ENCODE measurements around the gene CKLF. TPM values are rescaled to one million over a fixed set of nuclear protein-coding genes. Genes with fewer than 3 reads are reported as not detected.
"Not testable (repeated sequence)": the region's sequence is repeated elsewhere in the genome, so short reads cannot be mapped to it uniquely, and the experiment has no call there.

The CKLF gene
- total and polyA plus RNA-seq, 7 experiments from 2014 or later: 24.1 to 160 (median 45.9) TPM

- H3K4me3 ChIP-seq (ENCODE audit: low read length): no peak overlapping the region
- intact Hi-C loops (cut with micrococcal nuclease): no loop called here
- ATAC-seq (no peak), DNase-seq (no peak)
- peaks cover 6 to 7% of the 10 kb centered on the region in 2 donors for H3K4me1 ChIP-seq (ENCODE audit: control insufficient read depth in 2 of 2, insufficient read depth in 2 of 2, low read length in 2 of 2)
- POLR2A ChIA-PET: interaction anchor here (0.9 to 2.4 kb wide), 6 partner anchors 8 to 182 kb away, joined by 3 to 16 read pairs (median 5); partner anchors contain the start of genes CMTM2 and CMTM3
- no peaks in the 10 kb centered on the region for H3K36me3 ChIP-seq (ENCODE audit: control insufficient read depth in 2 of 3, insufficient read depth in 3 of 3, low read length in 3 of 3)
- H3K27ac ChIP-seq (ENCODE audit: low read depth, low read length): no peak overlapping the region
- Mint-ChIP-seq H3K36me3 (peaks cover 0 to 2% (median 0%) of the 10 kb centered on the region in 5 donors), H3K4me3 (peak overlapping the region in 4 of 10 donors; percentile 83 to 96 (median 91)), H3K27ac (peak overlapping the region in 4 of 9 donors; percentile 70 to 90 (median 87)), H3K27me3 (peaks cover 0 to 2% (median 0%) of the 10 kb centered on the region in 5 donors), H3K9me3 (peaks cover 0 to 3% (median 0%) of the 10 kb centered on the region in 11 donors), H3K4me1 (peaks cover 24 to 52% (median 39%) of the 10 kb centered on the region in 7 donors)
- CTCF ChIA-PET: interaction anchor here (0.7 to 2.5 kb wide), 10 partner anchors 8 to 277 kb away, joined by 3 to 28 read pairs (median 4); no protein-coding TSS in a partner anchor
- H3K9me3 ChIP-seq (ENCODE audit: control insufficient read depth in 2 of 3, low read length in 3 of 3): no peaks in the 10 kb centered on the region
- H3K27me3 ChIP-seq (ENCODE audit: control insufficient read depth in 2 of 2, insufficient read depth in 2 of 2, low read length in 2 of 2): no peaks in the 10 kb centered on the region
These were observed 38.6 kb downstream of the CKLF start for GRCh38 chr16:66591018-66591417.

GRCh38 chr16:66592241-66592640, 39.9 kb downstream of the CKLF start:
- Histone ChIP-seq H3K27me3 (ENCODE audit: control insufficient read depth in 2 of 2, insufficient read depth in 2 of 2, low read length in 2 of 2) (no peaks in the 10 kb centered on the region), H3K27ac (ENCODE audit: low read depth, low read length) (no peak overlapping the region), H3K4me3 (ENCODE audit: low read length) (no peak overlapping the region), H3K4me1 (ENCODE audit: control insufficient read depth in 2 of 2, insufficient read depth in 2 of 2, low read length in 2 of 2) (peaks cover 6 to 7% of the 10 kb centered on the region in 2 donors), H3K36me3 (ENCODE audit: control insufficient read depth in 2 of 3, insufficient read depth in 3 of 3, low read length in 3 of 3) (no peaks in the 10 kb centered on the region), H3K9me3 (ENCODE audit: control insufficient read depth in 2 of 3, low read length in 3 of 3) (no peaks in the 10 kb centered on the region)
- peaks cover 0 to 3% (median 0%) of the 10 kb centered on the region in 11 donors for H3K9me3 Mint-ChIP-seq
- H3K4me3 Mint-ChIP-seq: no peak overlapping the region
- peaks cover 0 to 2% (median 0%) of the 10 kb centered on the region in 5 donors for H3K27me3 Mint-ChIP-seq
- peaks cover 22 to 56% (median 37%) of the 10 kb centered on the region in 7 donors for H3K4me1 Mint-ChIP-seq
- DNase-seq (no peak), ATAC-seq (no peak)
- POLR2A ChIA-PET: no interaction called here
- H3K36me3 Mint-ChIP-seq: peaks cover 0 to 2% (median 0%) of the 10 kb centered on the region in 5 donors
- intact Hi-C loops (cut with micrococcal nuclease): no loop called here
- CTCF ChIA-PET: no interaction called here
- H3K27ac Mint-ChIP-seq: no peak overlapping the region

GRCh38 chr16:66592814-66593213, 40.4 kb downstream of the CKLF start:
- no peak for ATAC-seq
- CTCF ChIA-PET: no interaction called here
- POLR2A ChIA-PET: no interaction called here

GRCh38 chr16:66594739-66595138, 42.4 kb downstream of the CKLF start:
- H3K4me1 Mint-ChIP-seq: peaks cover 18 to 51% (median 35%) of the 10 kb centered on the region in 7 donors

More at GRCh38 chr16:66592814-66593213, 40.4 kb downstream of the CKLF start:
- Histone ChIP-seq H3K27me3 (ENCODE audit: control insufficient read depth in 2 of 2, insufficient read depth in 2 of 2, low read length in 2 of 2) (no peaks in the 10 kb centered on the region), H3K9me3 (ENCODE audit: control insufficient read depth in 2 of 3, low read length in 3 of 3) (no peaks in the 10 kb centered on the region), H3K4me3 (ENCODE audit: low read length) (no peak overlapping the region), H3K27ac (ENCODE audit: low read depth, low read length) (no peak overlapping the region), H3K36me3 (ENCODE audit: control insufficient read depth in 2 of 3, insufficient read depth in 3 of 3, low read length in 3 of 3) (no peaks in the 10 kb centered on the region), H3K4me1 (ENCODE audit: control insufficient read depth in 2 of 2, insufficient read depth in 2 of 2, low read length in 2 of 2) (peaks cover 6 to 7% of the 10 kb centered on the region in 2 donors)
- no peak for DNase-seq
- Mint-ChIP-seq H3K36me3 (peaks cover 0 to 2% (median 0%) of the 10 kb centered on the region in 5 donors), H3K4me3 (no peak overlapping the region), H3K27ac (no peak overlapping the region), H3K9me3 (peaks cover 0 to 3% (median 0%) of the 10 kb centered on the region in 11 donors), H3K4me1 (peaks cover 21 to 55% (median 36%) of the 10 kb centered on the region in 7 donors), H3K27me3 (peaks cover 0 to 2% (median 0%) of the 10 kb centered on the region in 5 donors)
- intact Hi-C loops (cut with micrococcal nuclease): no loop called here

GRCh38 chr16:66596559-66596958, 44.2 kb downstream of the CKLF start:
- Mint-ChIP-seq H3K9me3 (peaks cover 0 to 11% (median 4%) of the 10 kb centered on the region in 11 donors), H3K4me1 (peaks cover 17 to 50% (median 34%) of the 10 kb centered on the region in 7 donors), H3K27ac (peak overlapping the region in 3 of 9 donors; percentile 66 to 81 (median 66)), H3K36me3 (peaks cover 0 to 11% (median 5%) of the 10 kb centered on the region in 5 donors)
- ChIA-PET CTCF (interaction anchor here (0.7 kb wide), 1 partner anchor 86 kb away, joined by 3 read pairs; no protein-coding TSS in a partner anchor), POLR2A (interaction anchor here (2.6 kb wide), 1 partner anchor 11 kb away, joined by 6 read pairs; no protein-coding TSS in a partner anchor)
- peaks cover 0 to 22% of the 10 kb centered on the region in 2 donors for H3K4me1 ChIP-seq (ENCODE audit: control insufficient read depth in 2 of 2, insufficient read depth in 2 of 2, low read length in 2 of 2)
- H3K36me3 ChIP-seq (ENCODE audit: control insufficient read depth in 2 of 3, insufficient read depth in 3 of 3, low read length in 3 of 3); H3K27ac ChIP-seq (ENCODE audit: low read depth, low read length); H3K27me3 ChIP-seq (ENCODE audit: control insufficient read depth in 2 of 2, insufficient read depth in 2 of 2, low read length in 2 of 2); ATAC-seq; H3K4me3 Mint-ChIP-seq; H3K4me3 ChIP-seq (ENCODE audit: low read length); H3K27me3 Mint-ChIP-seq; DNase-seq; H3K9me3 ChIP-seq (ENCODE audit: control insufficient read depth in 2 of 3, low read length in 3 of 3): not testable (repeated sequence)
- intact Hi-C loops (cut with micrococcal nuclease): loop anchor here in 1 of 2 donors (2.0 kb wide), 1 partner anchor 80 kb away; no protein-coding TSS in a partner anchor

More at GRCh38 chr16:66594739-66595138, 42.4 kb downstream of the CKLF start:
- peaks cover 5 to 17% of the 10 kb centered on the region in 2 donors for H3K4me1 ChIP-seq (ENCODE audit: control insufficient read depth in 2 of 2, insufficient read depth in 2 of 2, low read length in 2 of 2)
- Mint-ChIP-seq H3K36me3 (peaks cover 0 to 2% (median 0%) of the 10 kb centered on the region in 5 donors), H3K27me3 (peaks cover 0 to 2% (median 0%) of the 10 kb centered on the region in 5 donors), H3K27ac (no peak overlapping the region), H3K9me3 (peaks cover 0 to 3% (median 0%) of the 10 kb centered on the region in 11 donors), H3K4me3 (no peak overlapping the region)
- no peak overlapping the region for H3K27ac ChIP-seq (ENCODE audit: low read depth, low read length)
- DNase-seq: no peak
- CTCF ChIA-PET: interaction anchor here (1.1 kb wide), 1 partner anchor 9 kb away, joined by 3 read pairs; no protein-coding TSS in a partner anchor
- no peak overlapping the region for H3K4me3 ChIP-seq (ENCODE audit: low read length)
- H3K36me3 ChIP-seq (ENCODE audit: control insufficient read depth in 2 of 3, insufficient read depth in 3 of 3, low read length in 3 of 3): no peaks in the 10 kb centered on the region
- POLR2A ChIA-PET: interaction anchor here (0.6 to 1.7 kb wide), 3 partner anchors 9 to 48 kb away, joined by 3 to 5 read pairs (median 3); no protein-coding TSS in a partner anchor
- no peak for ATAC-seq
- no peaks in the 10 kb centered on the region for H3K27me3 ChIP-seq (ENCODE audit: control insufficient read depth in 2 of 2, insufficient read depth in 2 of 2, low read length in 2 of 2)
- H3K9me3 ChIP-seq (ENCODE audit: control insufficient read depth in 2 of 3, low read length in 3 of 3): no peaks in the 10 kb centered on the region
- intact Hi-C loops (cut with micrococcal nuclease): no loop called here

GRCh38 chr16:66596986-66597848, 44.8 kb downstream of the CKLF start:
- Mint-ChIP-seq H3K4me3 (peak overlapping the region in 4 of 10 donors; percentile 6 to 68 (median 24)), H3K4me1 (peaks cover 16 to 47% (median 34%) of the 10 kb centered on the region in 7 donors), H3K27ac (peak overlapping the region in 8 of 9 donors; percentile 1 to 86 (median 69)), H3K36me3 (peaks cover 0 to 14% (median 5%) of the 10 kb centered on the region in 5 donors), H3K9me3 (peaks cover 0 to 14% (median 4%) of the 10 kb centered on the region in 11 donors), H3K27me3 (no peaks in the 10 kb centered on the region)
- no peaks in the 10 kb centered on the region for H3K27me3 ChIP-seq (ENCODE audit: control insufficient read depth in 2 of 2, insufficient read depth in 2 of 2, low read length in 2 of 2)
- peak overlapping the region; percentile 25 for H3K27ac ChIP-seq (ENCODE audit: low read depth, low read length)
- intact Hi-C loops (cut with micrococcal nuclease): loop anchor here in 1 of 2 donors (1.0 to 2.0 kb wide), 2 partner anchors 8 to 80 kb away; no protein-coding TSS in a partner anchor
- DNase-seq: no peak
- ChIA-PET POLR2A (interaction anchor here (1.1 to 2.6 kb wide), 2 partner anchors 10 to 45 kb away, joined by 4 to 6 read pairs; partner anchors contain the start of gene CKLF), CTCF (interaction anchor here (0.6 to 1.1 kb wide), 4 partner anchors 8 to 121 kb away, joined by 3 to 6 read pairs (median 3); no protein-coding TSS in a partner anchor)
- no peak overlapping the region for H3K4me3 ChIP-seq (ENCODE audit: low read length)
- peaks cover 0 to 22% of the 10 kb centered on the region in 2 donors for H3K4me1 ChIP-seq (ENCODE audit: control insufficient read depth in 2 of 2, insufficient read depth in 2 of 2, low read length in 2 of 2)
- no peak for ATAC-seq
- no peaks in the 10 kb centered on the region for H3K36me3 ChIP-seq (ENCODE audit: control insufficient read depth in 2 of 3, insufficient read depth in 3 of 3, low read length in 3 of 3)
- peaks cover 0 to 12% (median 0%) of the 10 kb centered on the region in 3 experiments for H3K9me3 ChIP-seq (ENCODE audit: control insufficient read depth in 2 of 3, low read length in 3 of 3)

Measured in naive thymus-derived CD4-positive, alpha-beta T cell (primary cell).